HEK293 (cell line): ENCODE measurements around the gene CELA2A.

ENCODE experiments used
- CTCF ChIA-PET: fragments of 350-600 bp; formaldehyde crosslinking; extraction: SDS; loops from one replicate; lab custom pipeline; 2021; ENCODE audit warnings: antibody characterized with exemption; lab: Yijun Ruan, JAX
- POLR2A ChIA-PET: fragments of 300-600 bp; formaldehyde crosslinking; extraction: SDS; loops from one replicate; lab custom pipeline; 2020; ENCODE audit warnings: antibody characterized with exemption, inconsistent platforms; lab: Yijun Ruan, JAX
- H3K27ac ChIP-seq: fragments of 200-500 bp; sonication (Bioruptor generic); 2 replicates; pipeline ENCODE4 v1.5.1; 2014; ENCODE audit warnings: low read depth, low read length, control low read depth, inconsistent platforms; ENCODE audit errors: extremely low read depth
- H3K36me3 ChIP-seq, 2 experiments: fragments of 200-500 bp in 1 of 2; sonication (Bioruptor generic) in 1 of 2; 1 replicate in 1 of 2; 2 replicates in 1 of 2; pipeline ENCODE4 v1.5.1; 2014 to 2017; ENCODE audit warnings: inconsistent platforms in 2 of 2, low read length in 2 of 2; ENCODE audit not compliant: control insufficient read depth in 2 of 2, insufficient read depth in 1 of 2
- H3K4me1 ChIP-seq: fragments of 200-500 bp; sonication (Bioruptor generic); 2 replicates; pipeline ENCODE4 v1.5.1; 2014; ENCODE audit warnings: mild to moderate bottlenecking, low read length, inconsistent platforms; ENCODE audit not compliant: control insufficient read depth, insufficient read depth
- H3K4me3 ChIP-seq: 2 replicates; pipeline ENCODE4 v1.5.1; 2011; ENCODE audit warnings: low read depth, mild to moderate bottlenecking, control low read depth, low read length, moderate library complexity
- H3K9me3 ChIP-seq: fragments of 200-500 bp; sonication (Bioruptor generic); 2 replicates; pipeline ENCODE4 v1.5.1; 2014; ENCODE audit warnings: low read depth, low read length, inconsistent platforms; ENCODE audit not compliant: control insufficient read depth, insufficient read depth
- EGR2 ChIP-seq: fragments of 450-650 bp; formaldehyde crosslinking; IDR thresholded peaks from 2 replicates; pipeline ENCODE4 v1.5.1; 2016; ENCODE audit warnings: low read depth, missing biosample characterization, missing genetic modification characterization
- FEZF1 ChIP-seq: fragments of 450-650 bp; formaldehyde crosslinking; IDR thresholded peaks from 2 replicates; pipeline ENCODE4 v1.5.1; 2016; ENCODE audit warnings: missing biosample characterization, missing genetic modification characterization
- HOXC10 ChIP-seq: sonication (generic); formaldehyde crosslinking; IDR thresholded peaks from 2 replicates; pipeline ENCODE4 v1.8.1; 2023; ENCODE audit warnings: mild to moderate bottlenecking, missing genetic modification reagents
- KLF1 ChIP-seq: fragments of 450-650 bp; formaldehyde crosslinking; IDR thresholded peaks from 2 replicates; pipeline ENCODE4 v1.5.1; 2016; ENCODE audit warnings: missing biosample characterization, missing genetic modification characterization
- KLF7 ChIP-seq: fragments of 450-650 bp; formaldehyde crosslinking; IDR thresholded peaks from 2 replicates; pipeline ENCODE4 v1.5.1; 2016; ENCODE audit warnings: missing biosample characterization, missing genetic modification characterization, borderline replicate concordance
- PRDM1 ChIP-seq: fragments of 450-650 bp; formaldehyde crosslinking; IDR thresholded peaks from 2 replicates; pipeline ENCODE4; 2016; ENCODE audit warnings: missing biosample characterization, missing genetic modification characterization
- PRDM2 ChIP-seq: fragments of 450-650 bp; formaldehyde crosslinking; IDR thresholded peaks from 2 replicates; pipeline ENCODE4 v1.5.1; 2016; ENCODE audit warnings: missing biosample characterization, missing genetic modification characterization, borderline replicate concordance
- SP3 ChIP-seq: fragments of 450-650 bp; formaldehyde crosslinking; IDR thresholded peaks from 2 replicates; pipeline ENCODE4 v1.5.1; 2016; ENCODE audit warnings: missing biosample characterization, missing genetic modification characterization
- ZBTB21 ChIP-seq: fragments of 450-650 bp; formaldehyde crosslinking; IDR thresholded peaks from 2 replicates; pipeline ENCODE4 v1.5.1; 2017; ENCODE audit warnings: missing biosample characterization, missing genetic modification characterization
- ZBTB44 ChIP-seq: fragments of 450-650 bp; IDR thresholded peaks from 2 replicates; pipeline ENCODE4 v1.5.1; 2018; ENCODE audit warnings: missing biosample characterization, mild to moderate bottlenecking, missing genetic modification characterization
- ZFP41 ChIP-seq: fragments of 450-650 bp; formaldehyde crosslinking; IDR thresholded peaks from 2 replicates; pipeline ENCODE4 v1.5.1; 2016; ENCODE audit warnings: missing biosample characterization, missing genetic modification characterization, borderline replicate concordance
- ZNF132 ChIP-seq: fragments of 450-650 bp; formaldehyde crosslinking; IDR thresholded peaks from 2 replicates; pipeline ENCODE4 v1.5.1; 2017; ENCODE audit warnings: missing biosample characterization, missing genetic modification characterization, borderline replicate concordance
- ZNF280D ChIP-seq: fragments of 450-650 bp; formaldehyde crosslinking; IDR thresholded peaks from 2 replicates; pipeline ENCODE4 v1.5.1; 2016; ENCODE audit warnings: missing biosample characterization, missing genetic modification characterization
- ZNF292 ChIP-seq: fragments of 450-650 bp; formaldehyde crosslinking; IDR thresholded peaks from 2 replicates; pipeline ENCODE4 v1.5.1; 2016; ENCODE audit warnings: low read depth, missing biosample characterization, missing genetic modification characterization, borderline replicate concordance
- ZNF335 ChIP-seq: fragments of 450-650 bp; formaldehyde crosslinking; conservative IDR thresholded peaks from 2 replicates; pipeline ENCODE4 v1.5.1; 2016; ENCODE audit warnings: missing biosample characterization, missing genetic modification characterization
- ZNF394 ChIP-seq: fragments of 450-650 bp; formaldehyde crosslinking; IDR thresholded peaks from 2 replicates; pipeline ENCODE4 v1.5.1; 2016; ENCODE audit warnings: missing biosample characterization, missing genetic modification characterization, mild to moderate bottlenecking, moderate library complexity, borderline replicate concordance
- ZNF423 ChIP-seq: fragments of 450-650 bp; formaldehyde crosslinking; IDR thresholded peaks from 2 replicates; pipeline ENCODE4 v1.5.1; 2016; ENCODE audit warnings: missing biosample characterization, missing genetic modification characterization
- ZNF48 ChIP-seq: fragments of 450-650 bp; formaldehyde crosslinking; IDR thresholded peaks from 2 replicates; pipeline ENCODE4 v1.5.1; 2016; ENCODE audit warnings: missing biosample characterization, missing genetic modification characterization
- ZNF529 ChIP-seq: fragments of 450-650 bp; formaldehyde crosslinking; IDR thresholded peaks from 2 replicates; pipeline ENCODE4 v1.5.1; 2017; ENCODE audit warnings: missing genetic modification characterization, missing biosample characterization; ENCODE audit not compliant: insufficient replicate concordance
- ZNF544 ChIP-seq: fragments of 450-650 bp; formaldehyde crosslinking; IDR thresholded peaks from 2 replicates; pipeline ENCODE4 v1.5.0; 2017; ENCODE audit warnings: missing biosample characterization, missing genetic modification characterization
- ZNF629 ChIP-seq: fragments of 450-650 bp; formaldehyde crosslinking; IDR thresholded peaks from 2 replicates; pipeline ENCODE4 v1.5.1; 2017; ENCODE audit warnings: missing biosample characterization, missing genetic modification characterization
- ZNF707 ChIP-seq: fragments of 450-650 bp; formaldehyde crosslinking; IDR thresholded peaks from 2 replicates; pipeline ENCODE4 v1.5.1; 2016; ENCODE audit warnings: missing biosample characterization, missing genetic modification characterization
- ZNF843 ChIP-seq: fragments of 450-650 bp; formaldehyde crosslinking; IDR thresholded peaks from 2 replicates; pipeline ENCODE4 v1.5.1; 2016; ENCODE audit warnings: missing biosample characterization, missing genetic modification characterization
- ZSCAN18 ChIP-seq: fragments of 450-650 bp; formaldehyde crosslinking; IDR thresholded peaks from 2 replicates; pipeline ENCODE4 v1.5.1; 2016; ENCODE audit warnings: missing biosample characterization, missing genetic modification characterization

The CELA2A gene

GRCh38 chr1:15409388-15410222 lies 46.9 kb upstream of the CELA2A start, which contains the start of gene EFHD2:
Gene EFHD2, plus strand, starts transcription at chr1:15409888. Its CDS starts 84 bp downstream, at chr1:15409972.
- no peaks in the 10 kb centered on the region for H3K9me3 ChIP-seq
- POLR2A ChIA-PET = interaction anchor here (0.7 kb wide), 1 partner anchor 8 kb away, joined by 3 read pairs; no protein-coding TSS in a partner anchor
- CTCF ChIA-PET = interaction anchor here (0.6 to 0.7 kb wide), 4 partner anchors 41 to 208 kb away, joined by 3 to 4 read pairs (median 3); no protein-coding TSS in a partner anchor
- H3K4me1 ChIP-seq = peaks cover 3% of the 10 kb centered on the region; the same call in 1 of the 2 replicates
- H3K36me3 ChIP-seq = peaks cover 0 to 17% of the 10 kb centered on the region in 2 experiments; a peak in 1 of 3 replicates
- H3K4me3 ChIP-seq = peak within 1 kb of the TSS; percentile 72
- H3K27ac ChIP-seq = peak within 1 kb of the TSS; percentile 61; the same call in 1 of the 2 replicates
- TF ChIP-seq ZNF280D (tag by site-specific recombination) = no peak
- no peak for TF ChIP-seq PRDM2 (tag by site-specific recombination)
- TF ChIP-seq ZNF292 (tag by site-specific recombination) = no peak
- no peak for TF ChIP-seq ZNF48 (tag by site-specific recombination)
- TF ChIP-seq ZNF423 (tag by site-specific recombination) = peak; percentile 29; the same call in 1 of the 2 replicates
- peak; percentile 90 for TF ChIP-seq SP3 (tag by site-specific recombination)
- TF ChIP-seq ZNF132 (tag by site-specific recombination) = no peak
- no peak for TF ChIP-seq ZNF529 (tag by site-specific recombination)
- TF ChIP-seq ZNF544 (tag by site-specific recombination) = no peak
- no peak for TF ChIP-seq HOXC10 (CRISPR knock-in tag)
- no peak for TF ChIP-seq ZNF707 (tag by site-specific recombination)
- no peak for TF ChIP-seq ZNF394
- TF ChIP-seq FEZF1 (tag by site-specific recombination) = no peak
- TF ChIP-seq ZBTB44 (tag by site-specific recombination) = no peak
- no peak for TF ChIP-seq ZNF843 (tag by site-specific recombination)
- TF ChIP-seq ZFP41 (tag by site-specific recombination) = no peak
- no peak for TF ChIP-seq PRDM1 (tag by site-specific recombination)
- peak; percentile 90 for TF ChIP-seq ZNF629 (tag by site-specific recombination)
- peak; percentile 26; the same call in 1 of the 2 replicates for TF ChIP-seq EGR2 (tag by site-specific recombination)
- peak; percentile 69 for TF ChIP-seq KLF1 (tag by site-specific recombination)
- TF ChIP-seq ZBTB21 = peak; percentile 86
- TF ChIP-seq KLF7 (tag by site-specific recombination) = peak; percentile 49; the same call in 1 of the 2 replicates
- TF ChIP-seq ZNF335 = peak; percentile 42
- TF ChIP-seq ZSCAN18 (tag by site-specific recombination) = no peak
